Measurements from ENCODE around the gene CMPK2. TPM values are rescaled to one million over a fixed set of nuclear protein-coding genes. Genes with fewer than 3 reads are reported as not detected.

The CMPK2 gene, protein sequence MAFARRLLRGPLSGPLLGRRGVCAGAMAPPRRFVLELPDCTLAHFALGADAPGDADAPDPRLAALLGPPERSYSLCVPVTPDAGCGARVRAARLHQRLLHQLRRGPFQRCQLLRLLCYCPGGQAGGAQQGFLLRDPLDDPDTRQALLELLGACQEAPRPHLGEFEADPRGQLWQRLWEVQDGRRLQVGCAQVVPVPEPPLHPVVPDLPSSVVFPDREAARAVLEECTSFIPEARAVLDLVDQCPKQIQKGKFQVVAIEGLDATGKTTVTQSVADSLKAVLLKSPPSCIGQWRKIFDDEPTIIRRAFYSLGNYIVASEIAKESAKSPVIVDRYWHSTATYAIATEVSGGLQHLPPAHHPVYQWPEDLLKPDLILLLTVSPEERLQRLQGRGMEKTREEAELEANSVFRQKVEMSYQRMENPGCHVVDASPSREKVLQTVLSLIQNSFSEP
- polyA plus RNA-seq (2012; ENCODE audit: insufficient read depth, insufficient read length, low read depth): 5.1 TPM

DNA sequence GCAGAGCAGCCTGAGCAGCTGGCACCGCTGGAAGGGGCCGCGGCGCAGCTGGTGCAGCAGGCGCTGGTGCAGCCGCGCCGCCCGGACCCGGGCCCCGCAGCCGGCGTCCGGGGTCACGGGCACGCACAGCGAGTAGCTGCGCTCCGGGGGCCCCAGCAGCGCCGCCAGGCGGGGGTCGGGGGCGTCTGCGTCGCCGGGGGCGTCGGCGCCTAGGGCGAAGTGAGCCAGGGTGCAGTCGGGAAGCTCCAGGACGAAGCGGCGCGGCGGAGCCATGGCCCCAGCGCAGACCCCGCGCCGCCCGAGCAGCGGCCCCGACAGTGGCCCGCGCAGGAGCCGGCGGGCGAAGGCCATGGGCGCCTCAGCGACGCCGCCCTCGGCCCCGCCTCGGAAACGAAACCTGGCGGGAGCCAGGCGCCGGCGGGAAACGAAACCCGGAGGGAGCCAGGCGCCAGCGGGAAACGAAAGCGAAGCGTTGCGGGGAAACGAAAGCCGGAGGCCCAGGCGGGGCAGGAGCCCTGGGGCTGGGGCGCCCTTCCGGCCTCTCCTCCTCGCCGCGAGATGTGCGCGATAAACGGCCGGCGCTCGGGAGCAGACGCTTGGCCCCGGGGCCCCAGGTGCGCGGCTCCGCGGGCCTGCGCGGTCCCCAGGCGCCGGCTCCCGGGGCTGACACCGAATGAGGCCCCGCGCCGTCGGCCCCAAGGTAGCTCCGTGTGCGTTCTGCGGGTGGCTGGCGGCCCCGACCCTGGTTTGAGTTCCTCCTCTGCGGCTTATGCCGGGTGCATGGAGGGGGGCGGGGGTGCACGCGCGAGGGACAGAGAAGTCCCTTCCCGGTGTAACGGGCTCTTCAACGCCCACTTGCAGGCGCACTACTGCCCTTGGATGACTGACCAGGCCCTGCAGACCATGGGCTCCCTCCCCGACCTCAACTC lies at the start of gene CMPK2:
Gene CMPK2 (minus strand): TSS at position 562 of the 929 bp plus-strand sequence. CDS start 211 bp downstream, at position 351.
- TF ChIP-seq, protein P1, sequence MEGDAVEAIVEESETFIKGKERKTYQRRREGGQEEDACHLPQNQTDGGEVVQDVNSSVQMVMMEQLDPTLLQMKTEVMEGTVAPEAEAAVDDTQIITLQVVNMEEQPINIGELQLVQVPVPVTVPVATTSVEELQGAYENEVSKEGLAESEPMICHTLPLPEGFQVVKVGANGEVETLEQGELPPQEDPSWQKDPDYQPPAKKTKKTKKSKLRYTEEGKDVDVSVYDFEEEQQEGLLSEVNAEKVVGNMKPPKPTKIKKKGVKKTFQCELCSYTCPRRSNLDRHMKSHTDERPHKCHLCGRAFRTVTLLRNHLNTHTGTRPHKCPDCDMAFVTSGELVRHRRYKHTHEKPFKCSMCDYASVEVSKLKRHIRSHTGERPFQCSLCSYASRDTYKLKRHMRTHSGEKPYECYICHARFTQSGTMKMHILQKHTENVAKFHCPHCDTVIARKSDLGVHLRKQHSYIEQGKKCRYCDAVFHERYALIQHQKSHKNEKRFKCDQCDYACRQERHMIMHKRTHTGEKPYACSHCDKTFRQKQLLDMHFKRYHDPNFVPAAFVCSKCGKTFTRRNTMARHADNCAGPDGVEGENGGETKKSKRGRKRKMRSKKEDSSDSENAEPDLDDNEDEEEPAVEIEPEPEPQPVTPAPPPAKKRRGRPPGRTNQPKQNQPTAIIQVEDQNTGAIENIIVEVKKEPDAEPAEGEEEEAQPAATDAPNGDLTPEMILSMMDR (IDR thresholded peaks at IDR 0.05; ENCODE audit: low read depth, low read length): peak; percentile 15

DNA sequence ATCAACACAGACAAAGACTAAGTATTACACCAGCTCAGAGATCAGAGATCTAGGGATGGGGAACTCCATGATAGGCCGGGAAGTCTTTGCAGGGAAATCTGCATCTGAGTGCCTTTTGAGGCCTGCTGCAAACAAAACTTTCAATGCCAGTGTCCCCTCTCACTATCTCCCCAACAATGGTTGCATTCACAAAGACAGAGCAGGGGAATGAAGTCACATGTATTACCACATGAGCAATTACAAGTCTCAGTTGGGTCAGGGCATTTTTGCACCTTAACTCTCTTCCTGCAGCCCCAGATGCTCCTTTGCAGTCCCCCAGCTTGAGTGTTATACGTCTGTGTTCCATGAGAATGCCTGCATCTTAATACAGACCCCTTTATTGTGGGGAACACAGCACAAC lies 49.7 kb upstream of the CMPK2 start:
- Histone ChIP-seq H3K4me3 (ENCODE audit: low read depth, low read length) (no peak overlapping the region), H3K4me1 (peaks cover 17% of the 10 kb centered on the region)
- DNase-seq: no peak

More for the DNA sequence above, at the start of gene CMPK2:
- Histone ChIP-seq H3K4me3 (ENCODE audit: low read depth, low read length) (peak within 1 kb of the TSS; percentile 65), H3K27me3 (no peaks in the 10 kb centered on the region), H3K9me3 (no peaks in the 10 kb centered on the region), H3K4me1 (peaks cover 10% of the 10 kb centered on the region), H3K36me3 (no peaks in the 10 kb centered on the region)
- DNase-seq: peak; percentile 73

DNA sequence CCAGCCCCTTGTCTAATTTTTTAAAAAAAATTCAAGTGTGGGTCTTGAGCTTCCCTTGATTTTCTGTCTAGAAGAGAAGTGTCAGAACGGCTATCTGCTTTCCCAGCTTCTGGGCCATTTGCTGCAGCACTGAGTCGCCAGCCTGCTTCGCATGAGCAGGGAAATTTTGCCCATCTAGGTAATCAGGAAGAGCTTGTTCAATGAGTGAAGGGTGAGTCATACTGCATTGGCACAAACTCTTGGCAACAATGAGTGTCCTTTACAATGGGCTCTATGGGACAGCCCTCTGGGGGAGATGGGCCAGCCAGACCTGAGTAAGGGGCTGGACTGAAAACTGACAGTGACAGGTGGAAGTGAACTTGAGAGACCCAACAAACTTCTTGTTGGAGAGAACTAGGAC lies 49.1 kb upstream of the CMPK2 start:
- Histone ChIP-seq H3K4me1 (peaks cover 11% of the 10 kb centered on the region), H3K36me3 (no peaks in the 10 kb centered on the region; the same call in 1 of the 2 replicates), H3K4me3 (ENCODE audit: low read depth, low read length) (no peak overlapping the region), H3K9me3 (no peaks in the 10 kb centered on the region), H3K27me3 (no peaks in the 10 kb centered on the region)
- TF ChIP-seq, protein P1 (IDR thresholded peaks at IDR 0.05; ENCODE audit: low read depth, low read length): no peak
- no peak for DNase-seq

More for the DNA sequence above, 49.7 kb upstream of the CMPK2 start:
- no peaks in the 10 kb centered on the region for H3K9me3 ChIP-seq
- H3K27me3 ChIP-seq: no peaks in the 10 kb centered on the region
- TF ChIP-seq, protein P1 (IDR thresholded peaks at IDR 0.05; ENCODE audit: low read depth, low read length): no peak
- no peaks in the 10 kb centered on the region; the same call in 1 of the 2 replicates for H3K36me3 ChIP-seq

DNA sequence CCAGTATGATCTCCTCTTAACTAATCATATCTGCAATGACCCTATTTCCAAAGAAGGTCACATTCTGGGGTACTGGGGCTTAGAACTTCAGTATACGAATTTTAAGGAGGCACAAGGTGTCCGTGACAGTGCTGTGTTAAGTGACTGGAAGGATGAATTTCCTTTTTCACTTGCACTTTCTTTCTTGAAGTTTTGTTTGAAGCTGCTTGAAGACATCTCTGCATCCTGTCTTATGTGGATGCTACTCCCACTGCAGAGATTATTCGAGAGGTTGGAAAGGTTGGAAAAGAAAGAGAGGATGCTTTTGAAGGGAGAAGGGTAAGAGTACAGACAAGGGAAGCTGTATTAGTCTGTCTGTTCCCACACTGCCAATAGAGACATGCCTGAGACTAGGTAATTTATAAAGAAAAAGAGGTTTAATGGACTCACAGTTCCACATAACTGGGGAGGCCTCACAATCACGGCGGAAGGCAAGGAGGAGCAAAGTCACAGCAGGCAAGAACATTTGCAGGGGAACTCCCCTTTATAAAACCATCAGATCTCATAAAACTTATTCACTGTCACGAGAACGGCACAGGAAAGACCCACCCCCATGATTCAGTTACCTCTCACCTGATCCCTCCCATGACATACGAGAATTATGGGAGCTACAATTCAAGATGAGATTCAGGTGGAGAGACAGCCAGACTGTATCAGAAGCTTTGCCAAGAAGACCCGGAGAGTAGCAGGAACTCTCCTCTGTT lies 47.9 kb upstream of the CMPK2 start:
- Histone ChIP-seq H3K27me3 (no peaks in the 10 kb centered on the region), H3K4me3 (ENCODE audit: low read depth, low read length) (no peak overlapping the region), H3K9me3 (no peaks in the 10 kb centered on the region), H3K36me3 (no peaks in the 10 kb centered on the region), H3K4me1 (no peaks in the 10 kb centered on the region)
- TF ChIP-seq, protein P1 (IDR thresholded peaks at IDR 0.05; ENCODE audit: low read depth, low read length): no peak
- no peak for DNase-seq

DNA sequence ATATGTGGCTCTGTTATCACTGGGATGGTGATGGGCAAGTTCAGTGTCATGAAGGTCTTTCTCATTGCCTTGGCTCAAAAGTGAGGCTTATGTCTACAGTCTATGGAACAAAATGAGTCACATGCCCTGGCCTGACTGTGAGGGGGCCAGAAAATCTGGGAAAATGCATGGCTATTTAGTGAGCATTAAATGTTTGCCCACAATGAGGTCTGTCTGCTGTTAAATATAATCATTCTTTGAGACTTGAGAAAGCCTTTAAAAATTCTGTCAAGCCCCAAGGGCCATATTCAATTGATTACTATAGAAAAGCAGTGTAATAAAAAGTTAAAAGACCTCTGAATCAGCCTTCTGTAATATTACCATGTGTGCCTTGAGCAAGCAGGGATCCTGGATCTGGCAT lies 46.0 kb upstream of the CMPK2 start:
- Histone ChIP-seq H3K4me1 (no peaks in the 10 kb centered on the region), H3K4me3 (ENCODE audit: low read depth, low read length) (no peak overlapping the region), H3K27me3 (no peaks in the 10 kb centered on the region), H3K9me3 (no peaks in the 10 kb centered on the region), H3K36me3 (no peaks in the 10 kb centered on the region)
- TF ChIP-seq, protein P1 (IDR thresholded peaks at IDR 0.05; ENCODE audit: low read depth, low read length): no peak
- DNase-seq: no peak
